ENCODE measurements around the gene CACNA2D2. TPM values are rescaled to one million over a fixed set of nuclear protein-coding genes. Genes with fewer than 3 reads are reported as not detected.

Gene CACNA2D2
- total and polyA plus RNA-seq, 8 donors = 15.4 to 86.6 (median 30.2) TPM

DNA sequence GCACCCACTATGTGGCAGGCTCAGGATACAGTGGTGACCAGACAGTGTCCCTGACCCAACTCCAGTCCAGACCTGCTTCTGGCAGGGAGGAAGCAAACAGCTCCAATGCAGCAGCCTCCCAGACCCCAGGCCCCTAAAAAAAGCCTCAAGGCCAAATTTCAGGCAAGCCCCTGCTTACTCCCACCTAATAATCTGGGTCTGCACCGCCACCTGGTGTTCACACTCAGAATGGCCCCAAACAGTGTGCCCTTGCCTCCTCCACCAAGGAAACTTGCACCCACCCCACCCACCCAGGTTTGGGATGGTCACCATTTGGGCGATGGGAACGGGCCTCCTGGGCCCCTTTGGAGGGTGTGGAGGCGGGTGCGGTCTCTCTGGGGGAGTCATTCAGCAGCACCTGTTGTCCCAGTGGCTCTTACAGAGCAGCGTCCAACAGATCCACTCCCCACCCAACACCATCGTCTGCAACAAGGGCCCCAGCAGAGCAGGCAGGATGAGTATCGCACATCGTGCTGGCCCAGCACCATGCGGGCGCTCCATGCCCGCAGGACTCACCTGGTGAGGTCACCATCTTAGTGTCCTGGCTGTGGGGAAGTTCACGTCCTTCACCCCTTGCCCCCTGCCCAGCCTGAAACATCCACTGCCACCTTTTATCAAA, 46.8 kb upstream of the CACNA2D2 start:
- H3K27me3 ChIP-seq = no peaks in the 10 kb centered on the region
- no peak overlapping the region for H3K4me3 ChIP-seq
- H3K9me3 ChIP-seq = no peaks in the 10 kb centered on the region
- TF ChIP-seq CTCF (IDR thresholded peaks at IDR 0.05) = peak; percentile 79 to 83
- no peak overlapping the region for H3K27ac ChIP-seq
- peak in 1 of 4 donors; percentile 62 for DNase-seq
- H3K4me1 ChIP-seq = no peaks in the 10 kb centered on the region
- intact Hi-C loops (cut with DNase I) = no loop called here
- H3K36me3 ChIP-seq = no peaks in the 10 kb centered on the region
- peak; percentile 78 for ATAC-seq

GRCh38 chr3:50549226-50549625, 45.8 kb upstream of the CACNA2D2 start:
- Histone ChIP-seq H3K4me1 (no peaks in the 10 kb centered on the region), H3K36me3 (no peaks in the 10 kb centered on the region), H3K27ac (no peak overlapping the region), H3K9me3 (no peaks in the 10 kb centered on the region), H3K4me3 (no peak overlapping the region), H3K27me3 (no peaks in the 10 kb centered on the region)
- intact Hi-C loops (cut with DNase I) = no loop called here
- no peak for ATAC-seq
- DNase-seq = no peak
- TF ChIP-seq CTCF (IDR thresholded peaks at IDR 0.05) = no peak

DNA sequence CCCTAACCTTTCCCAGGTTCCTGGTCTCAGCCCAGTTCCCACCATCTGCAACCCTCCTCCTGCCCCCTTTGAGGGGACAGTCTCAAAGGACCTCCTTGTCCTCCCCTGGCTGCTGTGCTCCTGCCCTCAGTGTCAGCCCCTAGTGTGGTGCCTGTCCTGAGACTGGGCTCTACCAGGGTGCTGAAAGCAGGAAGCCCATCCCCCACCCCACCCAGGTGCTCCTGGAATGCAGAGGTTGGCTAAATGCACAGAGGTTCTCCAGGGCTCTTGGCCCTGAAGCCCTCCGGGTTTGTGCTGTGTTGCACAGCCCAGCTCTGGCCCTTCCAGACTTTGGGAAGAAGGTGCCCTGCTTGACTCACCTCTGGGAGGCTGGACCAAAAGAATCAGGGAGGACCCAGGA, 42.3 kb upstream of the CACNA2D2 start:
- TF ChIP-seq CTCF (IDR thresholded peaks at IDR 0.05) = no peak
- Histone ChIP-seq H3K27me3 (no peaks in the 10 kb centered on the region), H3K36me3 (no peaks in the 10 kb centered on the region), H3K4me3 (no peak overlapping the region), H3K4me1 (no peaks in the 10 kb centered on the region), H3K27ac (no peak overlapping the region), H3K9me3 (no peaks in the 10 kb centered on the region)
- ATAC-seq (no peak), DNase-seq (no peak)
- intact Hi-C loops (cut with DNase I) = no loop called here

DNA sequence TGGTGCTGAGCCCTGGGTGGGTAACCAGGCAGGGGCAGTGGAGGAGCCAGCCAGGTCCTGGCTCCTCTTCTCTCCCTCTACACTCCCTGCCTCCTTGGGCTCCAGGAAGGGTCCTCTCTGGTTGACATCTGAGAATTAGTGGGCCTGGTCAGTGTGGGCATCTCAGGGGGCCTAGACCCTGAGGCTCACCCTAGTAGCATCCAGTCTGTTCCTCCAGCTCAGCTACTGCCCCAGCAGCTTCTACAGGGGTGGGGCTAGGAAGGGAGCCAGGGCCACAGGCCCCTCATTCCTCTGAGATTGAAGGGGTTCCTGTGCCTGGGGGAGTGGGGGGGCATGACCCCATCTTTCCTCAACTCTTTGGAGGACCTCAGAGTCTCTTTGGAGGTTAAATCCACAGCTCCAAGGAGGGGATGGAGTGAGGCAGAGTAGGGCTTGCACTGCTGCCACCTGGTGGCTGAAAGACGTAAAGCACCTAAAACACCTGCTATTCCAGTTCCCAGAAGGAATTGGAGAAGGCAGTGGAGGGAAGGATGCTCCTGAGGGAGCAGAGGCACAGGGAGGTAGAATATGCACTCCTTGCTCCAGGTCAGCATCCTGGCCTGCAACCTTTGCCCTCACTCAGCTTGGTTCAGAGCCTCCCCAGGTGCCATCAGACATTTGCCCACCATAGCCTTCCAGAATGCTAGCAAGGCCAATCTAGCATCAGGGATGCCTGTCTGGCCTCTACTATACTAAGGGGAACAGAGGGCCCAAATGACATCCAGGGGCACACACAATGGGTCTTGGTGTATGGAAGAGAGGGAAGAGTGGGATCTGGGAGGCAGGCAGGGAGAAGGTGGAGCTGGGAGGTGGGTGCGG, 39.0 kb upstream of the CACNA2D2 start:
- ATAC-seq (peak; percentile 94), DNase-seq (peak in 3 of 4 donors; percentile 54 to 82 (median 65))
- intact Hi-C loops (cut with DNase I) = loop anchor here in 1 of 2 donors (5.0 kb wide), 2 partner anchors 105 to 195 kb away; partner anchors contain the start of gene ZMYND10
- peak; percentile 84 to 91 for TF ChIP-seq CTCF (IDR thresholded peaks at IDR 0.05)
- Histone ChIP-seq H3K36me3 (no peaks in the 10 kb centered on the region), H3K9me3 (no peaks in the 10 kb centered on the region), H3K27ac (no peak overlapping the region), H3K4me1 (no peaks in the 10 kb centered on the region), H3K27me3 (peaks cover 0 to 8% of the 10 kb centered on the region in 2 donors), H3K4me3 (no peak overlapping the region)
